Measurements from ENCODE around the gene PKHD1. TPM values are rescaled to one million over a fixed set of nuclear protein-coding genes. Genes with fewer than 3 reads are reported as not detected.

PKHD1 gene
- total RNA-seq, 1 experiment from 2014 or later, result not detected

DNA sequence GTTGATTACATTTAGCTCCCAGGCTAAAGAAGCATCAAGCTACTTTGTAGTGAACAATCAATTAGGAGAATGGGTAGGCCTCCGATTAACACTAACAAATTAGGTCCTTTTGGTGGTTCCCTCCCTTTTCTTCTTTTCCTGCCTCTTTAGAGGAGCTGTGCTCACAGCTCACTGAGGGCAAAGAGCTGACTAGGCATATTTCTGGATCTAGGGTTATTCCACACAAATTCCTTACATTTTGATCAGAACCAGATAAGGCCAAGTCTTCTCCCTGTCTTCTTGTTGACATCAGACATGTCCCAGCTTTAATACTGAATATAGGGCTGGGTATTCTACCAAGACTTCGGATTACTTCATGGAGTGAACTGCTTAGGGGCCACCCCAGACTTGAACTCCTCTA lies 119.1 kb downstream of the PKHD1 start:
- ATAC-seq, result no peak
- no peaks in the 10 kb centered on the region for H3K9me3 ChIP-seq (ENCODE audit: control insufficient read depth, insufficient read depth, low read depth, low read length)
- in situ Hi-C loops (cut with HindIII; ENCODE audit: low pct_unique_long_range_greater_than_20kb, low sequenced_read_pairs), result no loop called here
- H3K4me1 ChIP-seq (ENCODE audit: control insufficient read depth, insufficient read depth, low read length), result no peaks in the 10 kb centered on the region
- no TSS peak for BruUV-seq (replicated peaks)
- H3K27me3 ChIP-seq (ENCODE audit: control insufficient read depth, insufficient read depth, low read length), result 0 out of 2 replicates have a peak, but pooled peaks cover 5% of the 10 kb centered on the region
- intact Hi-C loops (cut with micrococcal nuclease; ENCODE audit: unreplicated experiment), result no loop called here
- POLR2A ChIA-PET, result no interaction called here
- no peak for DNase-seq (ENCODE audit: low read depth, low spot score)
- CTCF ChIA-PET, result no interaction called here
- TF ChIP-seq SIN3A (IDR thresholded peaks at IDR 0.05; ENCODE audit: borderline replicate concordance, insufficient read depth, low read depth, low read length) (no peak), POLR2AphosphoS5 (IDR thresholded peaks at IDR 0.05; ENCODE audit: low read depth, low read length) (no peak), TCF7L2 (IDR thresholded peaks at IDR 0.05; ENCODE audit: low read depth, low read length) (no peak)
- TF ChIP-seq, protein P1, sequence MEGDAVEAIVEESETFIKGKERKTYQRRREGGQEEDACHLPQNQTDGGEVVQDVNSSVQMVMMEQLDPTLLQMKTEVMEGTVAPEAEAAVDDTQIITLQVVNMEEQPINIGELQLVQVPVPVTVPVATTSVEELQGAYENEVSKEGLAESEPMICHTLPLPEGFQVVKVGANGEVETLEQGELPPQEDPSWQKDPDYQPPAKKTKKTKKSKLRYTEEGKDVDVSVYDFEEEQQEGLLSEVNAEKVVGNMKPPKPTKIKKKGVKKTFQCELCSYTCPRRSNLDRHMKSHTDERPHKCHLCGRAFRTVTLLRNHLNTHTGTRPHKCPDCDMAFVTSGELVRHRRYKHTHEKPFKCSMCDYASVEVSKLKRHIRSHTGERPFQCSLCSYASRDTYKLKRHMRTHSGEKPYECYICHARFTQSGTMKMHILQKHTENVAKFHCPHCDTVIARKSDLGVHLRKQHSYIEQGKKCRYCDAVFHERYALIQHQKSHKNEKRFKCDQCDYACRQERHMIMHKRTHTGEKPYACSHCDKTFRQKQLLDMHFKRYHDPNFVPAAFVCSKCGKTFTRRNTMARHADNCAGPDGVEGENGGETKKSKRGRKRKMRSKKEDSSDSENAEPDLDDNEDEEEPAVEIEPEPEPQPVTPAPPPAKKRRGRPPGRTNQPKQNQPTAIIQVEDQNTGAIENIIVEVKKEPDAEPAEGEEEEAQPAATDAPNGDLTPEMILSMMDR (IDR thresholded peaks at IDR 0.05), result no peak
- TF ChIP-seq, protein P2, sequence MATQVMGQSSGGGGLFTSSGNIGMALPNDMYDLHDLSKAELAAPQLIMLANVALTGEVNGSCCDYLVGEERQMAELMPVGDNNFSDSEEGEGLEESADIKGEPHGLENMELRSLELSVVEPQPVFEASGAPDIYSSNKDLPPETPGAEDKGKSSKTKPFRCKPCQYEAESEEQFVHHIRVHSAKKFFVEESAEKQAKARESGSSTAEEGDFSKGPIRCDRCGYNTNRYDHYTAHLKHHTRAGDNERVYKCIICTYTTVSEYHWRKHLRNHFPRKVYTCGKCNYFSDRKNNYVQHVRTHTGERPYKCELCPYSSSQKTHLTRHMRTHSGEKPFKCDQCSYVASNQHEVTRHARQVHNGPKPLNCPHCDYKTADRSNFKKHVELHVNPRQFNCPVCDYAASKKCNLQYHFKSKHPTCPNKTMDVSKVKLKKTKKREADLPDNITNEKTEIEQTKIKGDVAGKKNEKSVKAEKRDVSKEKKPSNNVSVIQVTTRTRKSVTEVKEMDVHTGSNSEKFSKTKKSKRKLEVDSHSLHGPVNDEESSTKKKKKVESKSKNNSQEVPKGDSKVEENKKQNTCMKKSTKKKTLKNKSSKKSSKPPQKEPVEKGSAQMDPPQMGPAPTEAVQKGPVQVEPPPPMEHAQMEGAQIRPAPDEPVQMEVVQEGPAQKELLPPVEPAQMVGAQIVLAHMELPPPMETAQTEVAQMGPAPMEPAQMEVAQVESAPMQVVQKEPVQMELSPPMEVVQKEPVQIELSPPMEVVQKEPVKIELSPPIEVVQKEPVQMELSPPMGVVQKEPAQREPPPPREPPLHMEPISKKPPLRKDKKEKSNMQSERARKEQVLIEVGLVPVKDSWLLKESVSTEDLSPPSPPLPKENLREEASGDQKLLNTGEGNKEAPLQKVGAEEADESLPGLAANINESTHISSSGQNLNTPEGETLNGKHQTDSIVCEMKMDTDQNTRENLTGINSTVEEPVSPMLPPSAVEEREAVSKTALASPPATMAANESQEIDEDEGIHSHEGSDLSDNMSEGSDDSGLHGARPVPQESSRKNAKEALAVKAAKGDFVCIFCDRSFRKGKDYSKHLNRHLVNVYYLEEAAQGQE (IDR thresholded peaks at IDR 0.05; ENCODE audit: insufficient read depth in 1 of 2, low read depth in 2 of 2, low read length in 1 of 2), result no peak
- H3K4me3 ChIP-seq (ENCODE audit: low read depth in 2 of 2, low read length in 2 of 2), result no peak overlapping the region
- H3K27ac ChIP-seq (ENCODE audit: low read length), result no peak overlapping the region
- H3K36me3 ChIP-seq (ENCODE audit: control insufficient read depth, insufficient read depth, low read length), result no peaks in the 10 kb centered on the region

DNA sequence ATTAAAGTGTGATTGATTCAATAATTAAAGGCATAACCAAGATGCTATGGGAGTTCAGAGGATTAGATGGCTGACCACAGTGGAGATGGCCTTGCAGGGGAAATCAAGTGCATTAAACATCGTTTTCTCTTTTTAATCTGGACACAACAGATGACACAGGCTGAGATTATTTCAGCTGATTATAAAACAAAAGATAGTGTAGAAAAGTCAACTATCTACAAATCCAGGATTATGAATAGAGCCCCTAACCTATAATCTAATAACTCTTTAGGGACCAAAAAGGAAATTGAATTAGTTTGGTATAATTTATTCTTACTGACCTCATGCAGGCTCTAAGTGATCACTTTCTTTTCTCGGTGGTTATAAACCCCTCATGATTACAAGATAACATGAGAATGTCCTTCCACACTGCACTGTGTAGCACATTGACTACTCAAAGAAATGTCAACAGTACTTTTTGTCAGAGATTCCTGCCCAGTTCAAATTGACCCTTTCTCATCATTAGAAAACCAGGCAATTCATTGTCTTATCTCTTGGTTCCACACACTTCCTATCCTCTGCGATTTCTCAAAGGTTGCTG lies 122.1 kb downstream of the PKHD1 start:
- no peak for TF ChIP-seq SIN3A (IDR thresholded peaks at IDR 0.05; ENCODE audit: borderline replicate concordance, insufficient read depth, low read depth, low read length)
- TF ChIP-seq TCF7L2 (IDR thresholded peaks at IDR 0.05; ENCODE audit: low read depth, low read length), result no peak
- TF ChIP-seq, protein P2 (IDR thresholded peaks at IDR 0.05; ENCODE audit: insufficient read depth in 1 of 2, low read depth in 2 of 2, low read length in 1 of 2), result no peak
- TF ChIP-seq, protein P1 (IDR thresholded peaks at IDR 0.05), result no peak
- no peak for TF ChIP-seq POLR2AphosphoS5 (IDR thresholded peaks at IDR 0.05; ENCODE audit: low read depth, low read length)
- ATAC-seq (no peak), DNase-seq (ENCODE audit: low read depth, low spot score) (no peak)
- Histone ChIP-seq H3K4me1 (ENCODE audit: control insufficient read depth, insufficient read depth, low read length) (no peaks in the 10 kb centered on the region), H3K36me3 (ENCODE audit: control insufficient read depth, insufficient read depth, low read length) (no peaks in the 10 kb centered on the region), H3K9me3 (ENCODE audit: control insufficient read depth, insufficient read depth, low read depth, low read length) (no peaks in the 10 kb centered on the region), H3K27ac (ENCODE audit: low read length) (no peak overlapping the region), H3K4me3 (ENCODE audit: low read depth in 2 of 2, low read length in 2 of 2) (no peak overlapping the region), H3K27me3 (ENCODE audit: control insufficient read depth, insufficient read depth, low read length) (0 out of 2 replicates have a peak, but pooled peaks cover 5% of the 10 kb centered on the region)
- POLR2A ChIA-PET, result no interaction called here
- intact Hi-C loops (cut with micrococcal nuclease; ENCODE audit: unreplicated experiment) (no loop called here), in situ Hi-C loops (cut with HindIII; ENCODE audit: low pct_unique_long_range_greater_than_20kb, low sequenced_read_pairs) (no loop called here)
- CTCF ChIA-PET, result no interaction called here
- BruUV-seq (replicated peaks), result no TSS peak
